Esophagus muscularis mucosa (tissue), 4 donors: Measurements from ENCODE around the gene IFT88.

ENCODE experiments used
- EP300 ChIP-seq: sonication (generic); formaldehyde crosslinking; IDR thresholded peaks from one replicate; pipeline ENCODE4 v1.6.1; 2017; ENCODE audit warnings: antibody characterized with exemption
- POLR2AphosphoS5 ChIP-seq, 2 donors: sonication (generic); formaldehyde crosslinking; IDR thresholded peaks; one replicate each; pipeline ENCODE4 v1.6.1; 2017; ENCODE audit warnings: antibody characterized with exemption in 2 of 2
- TF ChIP-seq, protein P1 (sequence below), 3 experiments: fragments of 200-600 bp in 2 of 3; fragments of 450-650 bp in 1 of 3; sonication (generic) in 2 of 3; IDR thresholded peaks; one replicate each; pipeline ENCODE4 v1.5.1; 2017 to 2019; ENCODE audit warnings: antibody characterized with exemption in 3 of 3, mild to moderate bottlenecking in 2 of 3, moderate library complexity in 1 of 3

DNA sequence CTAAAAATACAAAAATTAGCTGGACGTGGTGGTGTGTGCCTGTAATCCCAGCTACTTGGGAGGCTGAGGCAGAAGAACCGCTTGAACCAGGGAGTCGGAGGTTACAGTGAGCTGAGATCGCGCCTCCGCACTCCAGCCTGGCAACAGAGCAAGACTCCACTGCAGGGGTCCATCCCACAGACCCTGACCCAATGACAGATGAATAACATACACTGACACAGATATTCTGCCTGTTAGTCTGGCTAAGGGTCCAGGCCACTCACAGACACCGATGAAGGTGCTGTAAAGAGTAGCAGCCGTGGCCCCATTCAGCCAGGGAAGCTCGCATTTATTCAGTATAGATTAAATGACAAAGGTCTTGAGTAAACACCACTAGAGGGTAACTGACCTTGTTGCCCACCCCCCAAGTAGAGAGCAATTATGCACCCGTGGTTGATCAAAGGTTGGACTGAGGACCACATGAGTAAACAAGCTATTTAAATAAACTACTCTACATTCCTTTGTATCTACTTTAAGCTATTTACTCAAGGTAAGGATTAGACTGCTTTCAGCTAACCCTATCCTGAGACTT, 32.8 kb upstream of the IFT88 start:
- TF ChIP-seq POLR2AphosphoS5 (IDR thresholded peaks at IDR 0.05) (no peak), EP300 (no peak)
- TF ChIP-seq, protein P1, sequence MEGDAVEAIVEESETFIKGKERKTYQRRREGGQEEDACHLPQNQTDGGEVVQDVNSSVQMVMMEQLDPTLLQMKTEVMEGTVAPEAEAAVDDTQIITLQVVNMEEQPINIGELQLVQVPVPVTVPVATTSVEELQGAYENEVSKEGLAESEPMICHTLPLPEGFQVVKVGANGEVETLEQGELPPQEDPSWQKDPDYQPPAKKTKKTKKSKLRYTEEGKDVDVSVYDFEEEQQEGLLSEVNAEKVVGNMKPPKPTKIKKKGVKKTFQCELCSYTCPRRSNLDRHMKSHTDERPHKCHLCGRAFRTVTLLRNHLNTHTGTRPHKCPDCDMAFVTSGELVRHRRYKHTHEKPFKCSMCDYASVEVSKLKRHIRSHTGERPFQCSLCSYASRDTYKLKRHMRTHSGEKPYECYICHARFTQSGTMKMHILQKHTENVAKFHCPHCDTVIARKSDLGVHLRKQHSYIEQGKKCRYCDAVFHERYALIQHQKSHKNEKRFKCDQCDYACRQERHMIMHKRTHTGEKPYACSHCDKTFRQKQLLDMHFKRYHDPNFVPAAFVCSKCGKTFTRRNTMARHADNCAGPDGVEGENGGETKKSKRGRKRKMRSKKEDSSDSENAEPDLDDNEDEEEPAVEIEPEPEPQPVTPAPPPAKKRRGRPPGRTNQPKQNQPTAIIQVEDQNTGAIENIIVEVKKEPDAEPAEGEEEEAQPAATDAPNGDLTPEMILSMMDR (IDR thresholded peaks at IDR 0.05): no peak
